GM21515 (cell line): ENCODE data around the gene IL18R1.
A peak's percentile ranks its signal among the peaks of the same experiment; 100 is the strongest.

Experiments
- ATAC-seq: cut with Tn5 transposase; IDR thresholded peaks from one replicate; pipeline ENCODE4 v1.9.1; 2021; ENCODE audit not compliant: unreplicated experiment

The IL18R1 gene

DNA sequence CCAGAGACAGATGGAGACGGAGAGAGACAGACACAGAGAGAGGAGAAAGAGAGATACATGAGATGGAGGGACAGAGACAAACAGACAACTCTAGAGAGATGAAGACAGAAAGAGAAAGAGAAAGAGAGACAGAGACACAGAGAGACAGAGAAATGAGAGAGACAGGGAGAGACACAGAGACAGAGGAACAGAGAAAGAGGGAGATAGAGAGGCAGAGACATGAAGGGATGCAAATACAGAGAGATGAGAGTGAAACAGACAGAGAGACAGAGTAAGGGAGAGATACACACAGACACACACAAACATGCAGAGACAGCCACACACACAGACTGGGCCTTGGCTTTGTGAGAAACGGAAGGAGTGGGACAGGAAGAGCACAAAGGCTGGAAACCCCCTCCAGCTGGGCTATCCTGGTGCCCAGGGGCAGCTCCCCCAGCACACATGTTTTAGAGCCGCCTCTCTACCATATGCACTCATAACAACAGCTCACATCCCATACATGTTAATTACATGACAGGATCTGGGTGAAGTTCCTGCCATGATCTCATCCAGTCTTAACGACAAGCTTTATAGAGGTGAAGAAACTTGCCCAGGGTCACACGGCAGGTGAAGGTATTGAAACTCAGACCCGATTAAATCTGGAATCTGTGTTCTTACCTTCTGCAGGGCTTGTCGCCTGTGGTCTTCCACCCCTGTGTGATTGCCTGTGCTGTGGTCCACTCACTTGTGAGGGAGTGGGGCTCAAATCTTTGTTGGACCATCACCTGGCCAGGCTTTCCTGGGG, 32.4 kb downstream of the IL18R1 start:
- no peak for ATAC-seq

DNA sequence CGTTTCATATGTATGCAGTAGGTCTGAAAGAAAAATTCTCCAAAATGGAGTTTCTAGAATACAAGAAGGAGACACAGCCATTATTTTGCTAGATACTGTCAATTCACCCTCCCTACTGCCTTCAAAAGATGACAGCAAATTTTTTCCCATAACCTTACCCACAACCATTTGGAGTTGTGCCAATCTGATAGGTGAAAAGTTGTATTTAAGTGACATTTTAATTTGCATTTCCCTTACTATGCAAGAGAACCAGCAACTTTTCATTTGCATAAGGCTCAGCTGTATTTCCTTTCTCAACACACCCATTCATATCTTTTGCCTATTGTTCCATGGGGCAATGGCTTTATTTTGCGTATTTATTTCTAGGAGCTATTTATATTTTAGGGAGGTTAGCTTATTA, 36.0 kb downstream of the IL18R1 start:
- ATAC-seq, result no peak

DNA sequence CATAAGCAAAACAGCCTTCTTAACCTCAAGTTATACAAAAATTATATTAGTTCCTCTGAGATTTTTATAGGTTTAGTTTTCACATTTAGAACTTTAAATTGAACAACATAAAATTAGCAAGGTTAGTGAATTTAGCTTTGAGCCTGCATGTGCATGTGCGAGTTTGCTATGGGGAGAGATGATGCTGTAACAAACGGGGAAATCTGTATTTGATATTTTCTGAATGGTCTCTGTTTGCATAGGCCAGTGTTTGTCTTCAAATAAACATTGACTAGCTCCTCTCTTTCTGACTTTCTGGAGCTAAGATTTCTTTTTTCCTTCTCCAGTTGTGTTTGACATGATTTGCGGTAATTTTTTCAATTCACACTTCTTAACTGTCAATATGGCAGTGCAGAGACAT, 36.5 kb downstream of the IL18R1 start:
- ATAC-seq, result no peak

DNA sequence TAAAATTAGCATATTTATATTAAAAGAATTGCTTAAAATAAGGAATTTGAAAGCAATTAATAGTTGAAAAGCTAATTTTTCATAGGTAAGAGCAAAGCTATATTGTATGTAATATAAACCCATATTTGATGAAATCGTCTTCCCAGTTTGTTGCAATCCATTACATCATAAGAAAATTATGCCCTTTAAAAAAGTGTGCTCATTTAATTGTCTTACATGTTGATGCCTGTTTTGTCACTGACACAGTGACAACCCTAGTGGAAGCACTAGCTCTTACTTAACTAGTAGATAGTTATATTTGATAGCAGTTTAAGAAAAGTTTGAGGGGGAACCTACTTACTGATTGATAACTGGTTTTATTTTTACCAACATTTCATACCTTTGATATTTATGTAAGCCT, 37.3 kb downstream of the IL18R1 start:
- no peak for ATAC-seq

DNA sequence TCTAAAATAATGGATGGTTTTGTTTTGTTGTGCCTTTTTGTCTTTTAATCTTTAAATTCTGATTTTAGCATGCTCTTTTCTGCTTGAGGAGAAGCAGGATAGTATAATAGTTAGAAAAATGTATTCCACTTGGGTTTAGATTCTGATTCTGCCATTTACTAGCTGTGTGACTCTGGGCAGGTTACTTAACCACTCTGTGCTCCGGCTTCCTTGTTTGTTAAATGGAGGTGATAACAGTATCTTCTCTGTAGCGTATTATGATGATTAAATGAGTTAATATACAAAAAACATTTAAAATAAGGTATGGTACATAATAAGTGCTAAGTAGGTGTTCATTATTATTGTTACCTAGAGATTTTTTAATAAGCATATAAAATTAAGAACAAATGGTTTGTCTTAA, 40.4 kb downstream of the IL18R1 start:
- ATAC-seq, result no peak

DNA sequence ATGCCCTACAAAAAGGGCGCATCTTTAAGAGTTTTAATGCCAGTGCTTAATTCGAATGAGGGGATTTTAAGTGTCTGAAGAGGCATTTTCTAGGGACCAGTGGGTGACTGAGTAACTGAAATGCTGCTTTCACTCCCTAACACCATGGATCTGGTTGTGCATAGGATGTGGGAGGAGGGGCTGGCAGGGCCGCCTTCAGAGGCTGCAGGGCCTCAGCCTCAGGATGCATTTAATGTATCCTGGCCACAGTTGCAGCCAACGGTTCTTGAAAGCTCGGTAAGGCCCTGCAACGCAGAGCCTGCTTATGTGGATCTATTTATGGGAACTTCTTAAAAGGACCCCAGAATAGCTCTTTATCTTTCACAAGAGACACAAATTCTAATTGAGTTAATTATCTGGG, 41.6 kb downstream of the IL18R1 start:
- ATAC-seq, result no peak

DNA sequence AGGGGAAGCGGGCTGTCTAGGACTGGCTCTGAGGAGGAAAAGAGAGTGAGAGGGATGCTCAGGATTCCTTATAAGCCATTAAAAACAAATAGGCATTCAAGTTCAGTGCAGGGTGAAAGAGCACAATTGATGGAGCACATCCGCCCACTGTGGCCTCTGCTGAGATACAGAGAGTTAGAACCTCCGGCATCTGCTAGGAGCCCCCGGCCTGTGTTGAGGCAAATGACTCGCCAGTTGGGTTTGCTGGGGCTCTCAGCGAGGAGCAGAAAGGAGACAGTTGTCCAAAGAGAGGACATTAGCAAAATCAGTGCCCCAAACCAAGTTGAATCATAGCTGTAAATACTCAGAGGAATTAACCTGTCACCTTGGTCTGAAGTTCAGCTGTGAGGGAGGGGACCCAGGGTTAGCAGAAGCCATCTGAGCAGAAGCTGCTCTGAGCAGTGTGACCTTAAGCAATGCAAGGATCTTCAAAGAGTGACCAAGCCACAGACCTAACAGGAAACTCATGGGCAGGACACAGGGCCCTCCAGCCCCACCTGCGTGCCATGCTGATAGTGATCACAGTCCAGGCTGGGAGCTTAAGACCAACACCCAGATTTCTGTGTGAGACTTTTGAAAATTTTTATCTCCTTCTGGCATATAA, 44.0 kb downstream of the IL18R1 start:
- ATAC-seq, result no peak

DNA sequence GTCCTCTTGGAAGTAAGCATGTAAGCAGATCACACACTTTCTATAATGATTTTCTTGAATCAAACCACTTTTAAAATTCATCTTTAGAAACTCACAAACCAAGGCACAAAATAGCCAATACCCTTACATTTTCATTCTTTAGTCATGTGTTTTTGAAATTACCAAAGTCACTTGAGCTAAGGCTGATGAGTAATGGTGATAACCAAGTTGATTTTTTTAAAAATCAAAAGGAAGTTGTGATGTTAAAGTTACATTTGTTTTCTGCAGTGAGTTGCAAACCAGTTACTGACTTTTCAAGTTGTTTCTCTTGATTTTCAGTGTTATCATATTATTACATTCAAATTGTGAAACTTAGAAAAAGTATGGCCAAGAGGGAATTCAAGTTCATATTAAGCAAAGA, 45.9 kb downstream of the IL18R1 start:
- no peak for ATAC-seq

DNA sequence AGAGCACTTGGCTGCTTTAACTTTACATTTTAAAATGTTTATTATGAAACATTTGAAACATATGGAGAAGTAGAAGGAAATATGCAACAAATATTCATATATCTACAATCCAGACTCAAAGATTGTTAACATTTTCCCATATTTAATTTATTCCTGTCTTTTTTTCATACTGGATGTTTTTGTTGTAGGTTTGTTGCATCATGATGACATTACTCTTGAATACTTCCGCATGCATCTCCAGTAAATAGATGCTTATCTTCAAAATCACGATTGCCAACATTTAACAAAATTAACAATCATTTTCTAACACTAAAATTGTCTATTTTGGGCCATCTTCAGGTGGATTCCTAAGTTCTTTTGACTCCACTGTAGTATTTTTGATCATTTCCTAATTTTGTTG, 46.3 kb downstream of the IL18R1 start:
- ATAC-seq, result no peak

DNA sequence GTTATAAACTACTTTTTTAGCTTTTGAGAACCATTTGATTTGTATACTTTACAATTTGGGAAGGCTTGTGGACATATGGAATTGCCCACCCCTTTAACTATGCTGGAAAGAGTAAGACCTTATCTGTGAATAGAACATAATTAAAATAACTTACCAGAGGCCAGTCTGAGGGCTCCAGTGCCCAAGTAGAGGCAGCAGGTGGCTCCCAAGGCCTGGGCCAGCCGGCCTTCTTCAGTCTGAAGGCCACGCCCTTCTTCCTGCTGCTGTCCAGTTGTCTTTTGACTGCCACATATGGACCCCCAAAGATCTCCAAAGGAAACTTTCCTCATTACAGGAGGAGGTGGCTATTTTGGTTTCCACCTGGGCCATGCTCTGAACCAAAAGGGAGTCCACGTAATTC, 55.4 kb downstream of the IL18R1 start:
- ATAC-seq, result no peak

DNA sequence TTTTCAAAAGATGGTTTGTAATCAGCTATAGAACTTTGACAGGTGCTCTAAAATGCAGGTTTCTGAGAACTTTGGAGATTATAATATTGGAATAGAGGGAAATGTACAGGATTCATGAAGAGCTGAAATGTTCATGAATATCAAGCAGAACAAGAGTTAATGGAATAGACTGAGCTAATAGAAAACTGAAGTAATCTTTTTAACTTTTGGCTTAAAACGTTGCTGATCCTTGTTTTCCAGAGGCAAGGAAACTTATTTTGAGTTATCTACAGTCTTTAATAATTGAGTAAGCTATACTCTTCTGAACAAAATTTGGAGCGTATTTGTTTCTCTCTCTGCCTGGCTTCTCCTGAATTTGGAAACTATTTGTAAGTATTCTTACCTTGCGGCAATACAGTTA, 56.6 kb downstream of the IL18R1 start:
- no peak for ATAC-seq

DNA sequence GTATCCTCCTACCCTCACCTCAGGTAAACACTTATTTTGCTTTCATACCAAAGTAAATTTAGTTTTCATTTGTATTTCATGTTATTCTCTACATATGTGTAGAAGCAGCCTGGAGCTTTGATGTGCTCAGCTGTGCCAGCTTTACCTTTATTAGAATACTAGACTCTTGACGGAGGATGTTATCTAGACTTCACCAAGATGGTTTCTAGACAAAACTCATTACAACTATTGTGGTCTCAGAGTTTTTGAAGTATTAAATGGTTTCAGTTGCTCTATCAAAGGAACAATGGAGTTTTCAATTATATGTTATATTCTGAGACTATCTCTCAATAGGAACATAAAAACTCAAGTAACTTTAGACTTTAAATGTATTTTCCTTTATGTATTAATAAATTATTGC, 62.4 kb downstream of the IL18R1 start:
- ATAC-seq, result peak; percentile 46

DNA sequence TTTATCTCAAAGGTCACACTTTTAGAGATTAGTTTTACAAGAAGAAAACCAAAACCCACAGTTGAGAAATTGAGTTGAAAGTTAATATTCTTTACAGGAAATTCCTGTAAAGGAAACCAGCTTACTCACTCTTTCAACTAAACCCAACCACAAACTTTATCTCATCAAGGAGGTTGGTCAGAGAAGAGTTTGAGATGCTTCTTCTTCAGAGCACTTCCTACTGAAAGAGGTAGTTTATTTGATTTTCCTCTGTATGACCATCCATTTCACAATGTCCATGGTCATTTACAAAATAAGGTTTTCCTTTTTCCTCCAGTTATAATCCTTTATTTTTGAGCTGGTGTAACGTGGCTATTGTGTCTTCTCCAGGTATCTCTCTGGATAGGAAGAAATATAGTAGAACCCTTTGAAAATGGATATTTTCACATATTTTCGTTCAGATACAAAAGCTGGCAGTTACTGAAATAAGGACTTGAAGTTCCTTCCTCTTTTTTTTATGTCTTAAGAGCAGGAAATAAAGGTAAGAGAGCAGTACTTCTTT, 62.9 kb downstream of the IL18R1 start:
- peak; percentile 76 for ATAC-seq

DNA sequence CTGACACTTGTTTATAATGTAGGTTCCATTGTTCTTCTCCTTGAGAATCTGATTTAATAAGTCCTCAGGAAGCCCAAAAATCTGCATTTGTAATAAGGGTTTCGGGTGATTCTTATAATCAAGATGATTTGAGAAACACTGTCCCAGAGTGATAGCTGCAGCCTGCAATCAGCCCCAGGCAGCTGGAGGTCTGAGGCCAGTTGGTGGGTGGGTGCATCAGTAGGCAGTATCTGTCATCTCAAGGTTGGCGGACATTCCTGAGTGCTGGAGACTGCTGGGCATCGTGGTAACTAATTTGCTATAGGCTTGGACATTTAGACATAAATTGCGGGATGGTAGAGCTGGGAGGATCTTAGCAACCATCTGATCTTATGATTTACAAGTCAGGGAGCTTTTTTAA, 64.7 kb downstream of the IL18R1 start:
- no peak for ATAC-seq

DNA sequence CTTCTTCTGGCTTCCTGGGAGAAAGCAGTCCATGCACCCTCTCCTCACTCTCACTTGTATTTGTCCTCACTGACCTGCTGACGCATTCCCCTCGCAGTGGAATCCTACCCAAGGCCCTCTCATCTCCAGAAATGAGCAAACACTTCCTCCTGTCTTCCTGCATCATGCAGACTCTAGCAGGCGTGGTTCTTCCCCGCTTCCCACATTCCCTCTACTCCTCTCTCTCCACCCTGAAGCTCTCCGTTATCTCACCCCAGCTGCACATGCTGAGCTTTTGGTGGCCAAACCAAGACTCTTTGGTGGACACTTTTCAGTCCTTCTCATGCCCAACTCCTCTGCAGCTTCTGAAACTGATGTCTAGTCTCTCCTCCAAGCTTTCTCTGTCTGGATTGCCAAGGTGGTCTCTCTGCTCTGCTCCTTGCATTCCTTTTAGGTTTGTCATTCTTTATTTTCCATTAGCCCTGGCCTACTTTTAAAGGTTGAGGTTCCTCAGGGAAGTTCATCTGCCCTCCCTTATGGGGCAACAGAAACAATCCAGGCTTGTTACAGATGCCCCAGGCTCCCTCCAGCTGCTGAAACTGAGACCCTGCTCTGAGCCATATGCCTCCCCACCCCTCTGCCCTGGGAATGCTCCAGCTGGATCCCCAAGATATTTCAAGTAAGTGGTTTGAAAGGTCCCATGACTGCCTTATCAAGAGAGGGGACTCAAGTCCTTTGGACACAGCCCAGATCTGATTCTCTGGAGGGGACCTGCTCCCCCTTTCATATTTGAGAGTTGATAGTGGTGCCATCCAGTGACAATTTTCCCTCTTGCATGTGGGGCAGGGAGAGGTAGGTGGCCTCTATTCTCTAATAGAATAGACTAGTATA, 66.5 kb downstream of the IL18R1 start:
- no peak for ATAC-seq

DNA sequence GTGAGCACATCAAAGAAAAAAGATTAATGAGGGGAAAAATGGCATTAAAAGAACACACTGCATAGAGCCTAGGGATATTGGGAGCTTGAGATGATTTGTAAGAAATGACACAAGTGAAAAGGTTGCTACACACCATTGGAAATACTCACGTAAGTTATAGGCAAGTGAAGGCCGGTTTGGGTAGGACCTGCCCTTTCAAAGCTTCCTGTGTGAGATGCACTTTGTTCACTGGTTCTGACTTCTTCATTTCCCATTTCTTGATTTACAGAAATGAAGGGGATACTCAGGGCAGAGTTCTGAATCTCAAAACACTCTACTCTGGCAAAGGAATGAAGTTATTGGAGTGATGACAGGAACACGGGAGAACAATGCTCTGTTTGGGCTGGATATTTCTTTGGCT, 67.3 kb downstream of the IL18R1 start, which contains the start of gene IL18RAP:
Gene IL18RAP (plus strand): TSS at position 251 of the 400 bp plus-strand sequence. CDS start 118 bp downstream, at position 369.
- ATAC-seq, result no peak

DNA sequence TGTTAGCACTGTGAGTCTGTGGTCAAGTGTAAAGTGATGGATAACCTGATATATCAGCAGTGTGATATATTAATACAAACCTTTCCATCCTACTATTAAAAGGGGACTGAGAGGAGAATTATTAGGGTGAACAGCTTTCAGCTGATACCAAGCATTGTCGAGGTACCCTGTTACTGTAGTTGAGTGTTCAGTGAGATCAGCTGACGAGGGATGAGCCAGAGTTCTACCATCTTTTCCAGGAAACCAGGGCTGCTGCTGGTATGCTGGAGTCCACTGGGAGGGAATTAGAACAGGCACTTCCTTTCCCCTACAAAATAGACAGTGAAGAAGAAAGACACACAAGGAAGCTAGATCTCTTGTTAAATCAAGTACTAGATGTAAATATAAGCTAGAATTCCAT, 67.8 kb downstream of the IL18R1 start:
- ATAC-seq, result no peak

DNA sequence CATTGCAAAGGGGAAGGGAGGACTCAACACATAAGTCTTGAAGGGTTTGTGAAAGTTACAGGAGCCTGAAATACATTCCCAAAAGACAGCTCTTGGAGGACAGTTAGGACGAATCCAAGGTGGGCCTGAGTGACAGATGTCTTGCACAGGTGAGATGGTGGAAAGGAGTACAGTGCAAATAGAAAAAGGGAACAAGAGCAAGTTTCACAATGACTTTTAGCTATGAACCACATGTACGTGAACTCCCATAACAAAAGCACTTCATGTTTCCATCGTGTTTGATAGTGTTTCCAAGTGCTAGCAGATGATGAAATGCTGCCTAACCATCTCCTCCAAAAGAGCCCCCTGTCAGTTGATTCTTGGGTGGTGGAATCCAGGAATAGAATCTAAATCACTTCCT, 69.2 kb downstream of the IL18R1 start:
- peak; percentile 92 for ATAC-seq

DNA sequence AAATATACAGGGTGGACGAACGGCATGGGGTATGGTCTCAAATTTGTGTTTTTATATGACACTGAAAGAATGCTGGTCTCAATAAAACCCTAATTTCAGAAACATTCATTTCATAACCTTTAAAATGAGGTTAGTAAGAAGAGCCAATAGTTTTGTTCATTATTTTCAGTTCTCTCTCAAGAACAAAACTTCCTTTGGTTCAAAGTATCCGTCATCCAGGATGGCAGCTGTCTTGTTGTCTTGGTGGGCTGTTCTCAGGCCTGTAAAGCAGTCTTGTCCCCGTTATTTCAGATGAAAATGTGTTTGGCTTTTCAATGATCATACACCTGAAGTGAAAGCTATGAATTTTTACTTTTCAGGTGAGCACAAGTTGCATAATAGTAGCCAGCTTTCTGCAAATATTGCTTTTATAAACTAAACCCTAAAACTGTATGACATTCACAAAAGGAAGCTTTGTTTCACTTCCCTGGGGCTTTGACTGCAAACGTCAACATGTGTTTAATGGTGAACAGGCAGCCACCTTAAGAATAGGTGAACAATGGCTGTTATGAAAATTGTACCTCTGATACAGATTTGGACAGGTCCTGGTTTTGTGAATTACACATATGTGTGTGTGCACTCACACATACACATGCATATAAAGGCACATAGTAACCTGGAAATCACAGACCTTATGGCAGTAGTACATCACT, 70.0 kb downstream of the IL18R1 start:
- ATAC-seq, result no peak

DNA sequence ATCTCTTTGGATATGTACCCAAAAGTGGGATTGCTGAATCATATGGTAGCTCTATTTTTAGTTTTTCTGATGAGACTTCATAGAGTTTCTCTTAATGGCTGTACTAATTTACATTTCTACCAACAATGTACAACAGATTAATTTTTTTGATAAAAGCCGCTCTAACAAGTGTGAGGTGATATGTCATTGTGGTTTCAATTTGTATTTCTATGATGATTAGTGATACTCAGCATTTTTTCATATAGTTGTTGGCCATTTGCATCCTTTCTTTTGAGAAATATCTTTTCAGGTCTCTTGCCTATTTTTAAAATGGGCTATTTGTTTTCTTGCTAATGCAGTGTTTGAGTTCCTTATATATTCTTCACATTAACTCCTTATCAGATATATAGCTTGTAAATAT, 71.7 kb downstream of the IL18R1 start:
- no peak for ATAC-seq

DNA sequence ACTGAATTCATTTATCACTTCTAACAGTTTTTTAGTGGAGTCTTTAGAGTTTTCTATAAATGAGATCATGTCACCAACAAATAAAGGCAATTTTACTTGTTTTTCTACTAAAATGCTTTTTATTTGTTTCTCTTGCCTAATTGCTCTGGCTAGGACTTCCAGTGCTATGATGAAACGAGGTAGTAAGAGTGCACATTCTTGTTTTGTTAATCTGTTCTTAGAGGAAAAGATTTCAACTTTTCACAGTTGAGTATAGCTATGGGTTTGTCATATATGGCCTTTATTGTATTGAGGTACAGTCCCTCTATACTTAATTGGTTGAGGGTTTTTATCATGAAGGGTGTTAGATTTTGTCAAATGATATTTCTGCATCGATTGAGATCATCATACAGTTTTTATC, 73.0 kb downstream of the IL18R1 start:
- no peak for ATAC-seq
